C4-2B (cell line): Measurements from ENCODE around the gene COL28A1.

Experiments
- ZFX ChIP-seq: fragments of 450-650 bp; IDR thresholded peaks from 2 replicates; pipeline ENCODE4 v1.6.1; 2017
- TF ChIP-seq, protein P1 (sequence below): fragments of 450-650 bp; conservative IDR thresholded peaks from 2 replicates; pipeline ENCODE4 v1.5.1; 2017; ENCODE audit warnings: mild to moderate bottlenecking

- TF ChIP-seq, protein P1, sequence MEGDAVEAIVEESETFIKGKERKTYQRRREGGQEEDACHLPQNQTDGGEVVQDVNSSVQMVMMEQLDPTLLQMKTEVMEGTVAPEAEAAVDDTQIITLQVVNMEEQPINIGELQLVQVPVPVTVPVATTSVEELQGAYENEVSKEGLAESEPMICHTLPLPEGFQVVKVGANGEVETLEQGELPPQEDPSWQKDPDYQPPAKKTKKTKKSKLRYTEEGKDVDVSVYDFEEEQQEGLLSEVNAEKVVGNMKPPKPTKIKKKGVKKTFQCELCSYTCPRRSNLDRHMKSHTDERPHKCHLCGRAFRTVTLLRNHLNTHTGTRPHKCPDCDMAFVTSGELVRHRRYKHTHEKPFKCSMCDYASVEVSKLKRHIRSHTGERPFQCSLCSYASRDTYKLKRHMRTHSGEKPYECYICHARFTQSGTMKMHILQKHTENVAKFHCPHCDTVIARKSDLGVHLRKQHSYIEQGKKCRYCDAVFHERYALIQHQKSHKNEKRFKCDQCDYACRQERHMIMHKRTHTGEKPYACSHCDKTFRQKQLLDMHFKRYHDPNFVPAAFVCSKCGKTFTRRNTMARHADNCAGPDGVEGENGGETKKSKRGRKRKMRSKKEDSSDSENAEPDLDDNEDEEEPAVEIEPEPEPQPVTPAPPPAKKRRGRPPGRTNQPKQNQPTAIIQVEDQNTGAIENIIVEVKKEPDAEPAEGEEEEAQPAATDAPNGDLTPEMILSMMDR, result no peak
- TF ChIP-seq ZFX, result no peak
These were observed 206.3 kb downstream of the COL28A1 start for GRCh38 chr7:7329326-7329725.
